T-helper 2 cell treated with Interferon-gamma antibody and Interleukin-4, amounts not matched to agents 100 ng/mL and 5 ng/mL, for 36 hours (primary cell): ENCODE data around the gene ATP6V0D1. TPM values are rescaled to one million over a fixed set of nuclear protein-coding genes. Genes with fewer than 3 reads are reported as not detected.

Experiments
- intact Hi-C: fragments of 100-400 bp; cut with micrococcal nuclease; formaldehyde crosslinking; loops from one replicate; pipeline ENCODE4 v1.15.1; 2023
- total RNA-seq: library from RNA; stranded (reverse); gene quantifications from 2 replicates; pipeline ENCODE4 v1.2.3, GENCODE V29; 2022

Gene ATP6V0D1
- total RNA-seq = 57.2 and 59.6 TPM in 2 replicates

DNA sequence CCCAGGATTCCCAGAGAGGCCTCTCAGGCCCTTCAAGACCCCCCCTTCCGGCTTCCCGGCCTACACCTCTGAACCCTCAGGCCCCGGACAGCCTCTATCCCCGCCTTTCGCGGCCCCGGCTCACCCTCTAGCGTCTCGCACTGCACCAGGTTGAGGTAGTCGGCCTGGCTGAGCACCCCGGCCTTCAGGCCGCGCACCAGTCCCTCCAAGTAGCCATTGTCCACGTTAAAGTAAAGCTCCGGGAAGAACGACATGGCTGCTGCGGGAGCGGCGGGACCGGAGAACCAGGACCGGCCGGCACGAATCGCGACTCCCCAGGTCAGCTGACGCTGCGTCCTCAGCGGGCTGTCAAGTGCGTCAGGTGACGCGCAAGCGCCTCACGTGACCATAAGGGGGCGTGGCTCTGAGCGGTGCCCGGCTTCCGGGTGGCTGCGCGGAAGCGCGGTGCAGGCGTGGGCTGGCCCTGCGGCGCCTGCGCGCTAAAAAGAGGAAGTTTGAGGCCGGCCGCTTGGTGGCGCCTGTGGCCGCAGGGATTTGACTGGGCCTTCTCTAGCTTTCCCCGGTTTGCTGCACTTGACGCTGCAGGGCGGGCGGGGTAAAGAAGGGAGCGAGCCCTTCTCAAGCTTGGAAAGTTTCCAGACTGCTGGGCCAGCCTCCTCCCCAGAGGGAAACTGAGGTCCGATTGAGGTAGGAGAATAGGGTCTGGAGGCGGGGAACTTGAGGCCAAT, at the start of gene ATP6V0D1:
ATP6V0D1 (minus strand) TSS at position 325 of the 728 bp plus-strand sequence; CDS start at position 254, 71 bp downstream.
- intact Hi-C loops = loop anchor here (1.0 to 2.0 kb wide), 5 partner anchors 24 to 454 kb away; partner anchors contain the start of genes ACD, CTCF and PARD6A

DNA sequence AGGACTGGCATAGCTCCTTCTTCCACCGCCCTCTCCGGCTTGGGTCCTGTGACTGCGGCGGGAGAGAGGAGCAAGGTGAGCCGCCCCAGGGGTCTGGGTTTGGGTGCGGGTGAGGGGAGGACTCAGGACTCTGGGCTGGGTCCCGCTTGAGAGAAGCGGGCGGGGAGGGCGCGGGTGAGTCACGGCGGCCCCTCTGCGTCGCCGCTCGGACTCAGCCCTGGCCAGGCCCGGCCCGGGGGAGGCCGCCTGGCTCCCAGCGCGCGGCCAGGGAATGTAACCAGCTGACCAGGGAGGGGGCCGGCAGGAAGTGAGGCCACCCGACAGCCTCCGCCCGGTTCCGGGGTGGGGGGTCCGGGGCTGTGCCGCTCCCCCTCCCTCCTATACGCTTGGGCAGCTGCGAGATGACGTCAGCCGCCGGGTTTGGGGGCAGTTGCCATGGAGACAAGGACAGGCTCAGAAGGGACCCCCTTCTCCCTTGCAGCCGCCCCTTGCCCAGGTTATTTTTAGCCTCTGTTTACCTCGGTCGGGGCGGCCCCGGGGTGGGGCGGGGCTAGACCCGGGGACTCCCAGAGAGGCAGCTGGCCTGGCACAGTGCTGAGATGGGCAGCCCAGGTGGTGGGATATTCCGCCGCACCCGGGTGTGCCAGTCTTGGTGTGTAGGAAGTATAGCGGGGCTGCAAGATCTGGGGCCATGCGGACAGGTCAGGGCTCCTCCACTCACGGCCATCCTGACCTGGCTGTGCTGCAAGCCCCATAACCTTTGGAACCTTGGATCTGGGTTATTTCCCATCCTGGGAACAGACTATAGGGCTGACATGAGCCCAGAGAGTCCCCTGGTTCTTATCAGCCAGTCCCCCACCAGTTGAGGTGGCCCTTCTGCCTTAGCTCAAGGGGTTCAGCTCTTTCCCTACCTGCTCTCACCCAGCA, 49.3 kb upstream of the ATP6V0D1 start:
- intact Hi-C loops = no loop called here

DNA sequence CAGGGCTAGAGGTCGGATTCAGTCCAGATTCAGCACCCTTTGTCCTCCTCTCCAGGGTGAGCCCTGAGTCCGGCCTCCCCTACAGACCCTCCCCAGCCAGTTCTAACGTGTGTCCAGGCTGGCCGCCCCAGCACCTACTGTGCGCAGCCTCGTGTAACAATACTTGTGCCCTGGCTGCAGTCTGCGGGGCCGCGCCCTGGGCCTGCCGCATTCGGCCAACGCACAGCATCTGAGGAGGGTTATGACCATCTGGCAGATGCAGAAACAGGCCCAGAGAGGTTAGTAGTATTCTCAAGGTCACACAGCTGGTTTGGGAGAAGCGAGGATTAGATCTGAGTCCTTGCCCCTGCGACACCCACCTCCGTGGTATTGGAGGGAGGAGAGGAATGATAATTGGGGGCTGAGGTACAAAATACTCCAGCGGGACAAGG, 48.6 kb upstream of the ATP6V0D1 start:
- intact Hi-C loops = no loop called here

DNA sequence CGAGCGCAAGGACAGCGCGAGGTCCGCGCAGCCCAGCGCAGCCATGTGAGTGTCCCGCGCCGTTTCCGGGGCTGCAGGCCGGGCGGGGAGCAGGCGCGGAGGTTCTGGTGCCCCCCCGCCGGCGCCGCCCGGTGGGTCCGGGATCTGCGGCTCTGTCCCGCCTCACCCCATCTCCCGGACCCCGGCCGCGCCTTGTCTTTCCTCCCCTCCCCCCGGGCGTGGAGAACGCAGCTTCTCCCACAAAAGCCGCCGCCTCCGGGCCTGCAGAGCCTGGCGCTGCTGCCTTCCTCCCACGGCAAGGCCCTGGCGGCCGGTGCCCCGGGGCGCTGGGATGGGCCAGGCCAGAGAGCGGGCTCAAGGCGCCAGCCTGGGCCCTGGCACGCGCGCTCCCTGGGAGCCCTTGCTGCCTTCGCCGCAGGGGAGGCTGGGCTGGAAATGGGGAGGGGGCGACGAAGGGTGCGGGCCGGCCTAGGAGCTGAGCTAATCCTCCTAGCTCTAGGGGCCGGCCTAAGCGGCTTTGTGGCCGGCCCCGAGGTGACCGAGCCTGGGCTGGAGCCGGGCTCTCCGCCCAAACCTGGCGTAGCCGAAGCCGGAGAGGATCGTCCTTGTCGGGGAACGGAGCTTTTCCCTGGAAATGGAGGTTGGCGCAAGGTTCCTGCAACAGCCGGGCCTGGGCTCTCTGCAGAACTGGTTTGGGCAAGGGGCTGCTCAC, 48.1 kb upstream of the ATP6V0D1 start:
- intact Hi-C loops = loop anchor here (1.0 kb wide), 1 partner anchor 8 kb away; no protein-coding TSS in a partner anchor

DNA sequence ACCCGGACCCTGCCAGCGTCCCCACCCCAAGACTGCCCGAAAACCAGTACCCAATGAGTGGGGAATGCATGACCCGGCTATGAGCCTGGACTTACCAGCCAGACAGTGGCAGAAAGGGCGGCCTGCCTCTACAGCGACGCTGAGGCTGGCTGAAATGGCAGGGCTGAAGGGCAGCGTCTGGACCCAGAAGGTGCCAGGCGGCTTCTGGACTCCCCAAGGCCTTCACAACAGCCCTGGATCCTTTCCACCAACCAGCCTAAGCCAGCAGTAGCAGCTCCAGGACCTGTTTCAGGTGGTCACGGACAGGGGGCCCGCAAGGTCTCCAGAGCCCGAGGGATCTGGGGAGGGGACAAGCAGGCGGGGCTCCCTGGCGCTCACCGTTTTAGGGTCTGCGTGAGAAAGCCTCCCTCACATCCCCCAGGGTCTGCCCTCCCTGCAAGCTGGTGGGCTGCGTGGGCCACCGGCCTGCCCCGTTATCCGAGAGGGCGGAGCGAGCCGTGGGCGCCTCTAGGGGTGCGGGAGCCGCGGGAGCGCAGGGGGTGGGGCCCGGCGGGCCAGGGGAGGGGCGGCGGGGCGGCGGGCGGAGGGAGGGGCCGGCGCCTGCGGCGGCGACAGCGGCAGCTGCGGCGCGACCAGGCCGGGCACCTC, 47.4 kb upstream of the ATP6V0D1 start, which contains the start of gene RIPOR1:
RIPOR1 (plus strand) TSS at position 608 of the 648 bp plus-strand sequence. CDS start 9,618 bp downstream, outside the sequence.
- intact Hi-C loops = loop anchor here (1.0 kb wide), 1 partner anchor 9 kb away; no protein-coding TSS in a partner anchor

DNA sequence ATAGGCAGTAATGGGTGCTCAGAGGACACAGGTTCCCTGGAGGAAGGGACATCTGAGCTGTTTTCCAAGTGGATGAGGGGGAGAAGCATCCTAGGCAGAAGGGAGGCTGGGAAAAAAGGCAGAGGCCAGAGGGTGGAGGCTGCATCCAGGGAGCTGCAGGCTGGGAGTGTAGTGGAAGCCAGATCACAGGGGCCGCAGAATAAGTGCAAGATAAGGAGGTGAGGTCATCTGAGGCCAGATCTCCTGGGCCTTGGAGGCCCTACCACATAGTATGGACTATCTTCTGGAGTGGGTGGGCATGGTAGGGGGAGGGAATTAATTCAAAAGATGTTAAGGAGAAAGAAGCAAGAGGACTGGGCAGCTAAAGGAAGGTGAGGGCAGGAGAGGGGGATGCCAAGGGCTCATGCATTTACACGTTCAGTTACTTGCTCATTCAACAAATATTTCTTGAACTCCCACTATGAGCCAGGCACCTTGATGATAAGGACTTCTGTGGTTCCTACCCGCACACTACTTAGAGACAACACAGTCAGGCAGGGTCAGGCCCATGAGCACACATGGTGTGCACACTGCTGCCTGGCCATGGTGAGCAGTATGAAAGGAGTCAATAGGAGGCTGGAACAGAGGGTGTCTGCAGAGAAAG, 45.3 kb upstream of the ATP6V0D1 start:
- intact Hi-C loops = no loop called here

DNA sequence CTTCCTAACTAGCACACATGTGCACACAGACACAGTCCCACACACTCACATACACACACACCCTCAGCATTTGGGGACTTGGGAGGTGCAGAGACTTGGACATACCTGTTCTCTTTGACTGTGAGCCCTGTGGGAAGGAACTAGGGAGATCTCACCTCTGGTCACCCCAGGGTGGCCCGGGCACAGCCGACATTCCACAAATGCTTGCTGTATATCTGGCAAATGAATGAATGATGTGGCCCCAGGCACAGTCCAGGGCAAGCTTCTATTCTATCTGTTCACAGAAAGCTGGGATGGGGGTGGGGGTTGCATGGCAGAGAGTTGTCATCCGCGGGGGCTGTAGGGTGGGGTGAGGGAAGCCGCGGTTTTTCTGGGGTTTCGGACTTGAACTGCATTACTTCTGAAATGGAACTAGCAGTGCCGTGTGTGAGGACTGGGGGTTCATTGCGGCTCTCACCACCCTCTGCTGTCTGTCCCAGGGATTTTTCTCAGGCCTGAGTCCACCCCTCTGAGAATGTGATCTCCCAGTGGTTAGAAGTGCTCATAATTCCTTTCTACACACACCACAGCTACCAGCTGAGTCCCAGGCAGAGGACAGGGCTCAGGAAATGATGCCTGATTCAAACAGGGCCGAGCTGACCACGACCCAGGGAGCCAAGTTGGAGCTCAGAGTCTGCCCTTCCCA, 44.4 kb upstream of the ATP6V0D1 start:
- intact Hi-C loops = no loop called here

DNA sequence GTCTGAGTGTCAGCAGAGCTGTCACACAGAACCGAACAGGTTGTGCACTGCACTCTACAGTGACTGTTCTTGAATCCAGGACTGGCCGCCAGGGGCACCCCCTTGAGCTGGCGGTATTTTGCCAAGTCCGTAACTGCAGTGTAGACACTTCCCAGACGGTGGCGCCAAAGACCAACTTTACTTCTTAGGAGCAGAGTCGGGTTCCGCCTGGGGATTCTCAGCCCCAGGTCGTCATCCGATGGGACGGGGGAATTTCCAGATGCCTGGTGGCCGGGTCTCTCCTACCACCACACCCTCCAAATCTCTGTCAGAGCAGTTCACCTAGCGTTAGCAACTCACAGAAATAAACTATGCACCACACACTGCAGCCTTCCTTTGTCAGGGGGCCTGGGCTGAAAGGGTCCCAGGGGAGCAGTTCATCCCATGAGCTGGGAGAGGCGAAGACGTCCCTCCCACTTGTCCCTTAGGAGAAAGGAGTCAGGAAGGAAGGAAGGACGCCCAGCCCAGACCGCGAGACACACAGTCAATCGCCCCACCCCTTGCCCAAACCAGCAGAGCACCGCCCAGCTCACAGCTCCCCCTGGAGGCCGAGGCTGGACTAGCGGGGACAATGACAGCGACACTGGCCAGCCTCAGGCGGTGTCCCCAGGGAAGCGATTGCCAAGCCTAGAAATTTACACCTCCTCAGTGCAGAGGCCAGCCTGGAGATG, 40.3 kb upstream of the ATP6V0D1 start:
- intact Hi-C loops = loop anchor here (1.0 to 2.0 kb wide), 8 partner anchors 17 to 416 kb away; partner anchors contain the start of genes ACD, CTCF, PARD6A and PSMB10

DNA sequence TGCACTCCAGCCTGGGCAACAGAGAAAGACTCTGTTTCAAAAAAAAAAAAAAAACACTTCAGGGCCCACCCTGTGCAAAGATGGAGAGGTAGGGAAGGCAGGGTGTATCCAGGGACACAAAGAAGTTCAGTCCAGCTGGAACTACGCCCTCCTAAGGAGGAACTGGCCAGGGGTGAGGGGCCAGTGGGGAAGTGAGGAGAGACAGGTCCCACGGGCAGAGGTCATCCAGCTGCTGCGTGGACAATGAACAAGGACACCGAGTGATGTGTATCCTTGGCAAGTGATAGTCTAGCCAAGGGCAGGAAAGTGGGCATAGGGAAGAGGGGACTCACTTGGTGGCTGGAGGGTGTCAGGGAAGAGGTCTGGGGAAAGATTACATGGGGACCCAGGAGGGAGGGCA, 38.3 kb upstream of the ATP6V0D1 start:
- intact Hi-C loops = no loop called here

DNA sequence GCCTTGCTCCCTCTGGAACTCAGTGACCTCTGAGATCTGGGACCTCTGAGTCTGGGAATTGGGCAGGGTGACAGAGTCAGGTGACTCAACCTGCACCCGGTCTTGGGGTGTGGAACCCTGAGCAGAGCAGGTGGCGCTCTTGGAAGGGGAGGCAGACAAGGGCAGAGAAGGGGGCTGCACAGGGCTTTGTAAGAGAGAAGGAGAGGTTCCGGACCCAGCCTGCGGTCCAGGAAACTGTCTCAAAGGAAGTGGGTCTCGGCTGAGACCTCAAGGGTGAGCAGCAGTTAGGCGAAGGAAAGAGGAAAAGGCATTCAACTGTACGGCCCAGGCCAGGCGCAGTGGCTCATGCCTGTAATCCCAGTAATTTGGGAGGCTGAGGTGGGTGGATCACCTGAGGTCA, 37.7 kb upstream of the ATP6V0D1 start:
- intact Hi-C loops = no loop called here

DNA sequence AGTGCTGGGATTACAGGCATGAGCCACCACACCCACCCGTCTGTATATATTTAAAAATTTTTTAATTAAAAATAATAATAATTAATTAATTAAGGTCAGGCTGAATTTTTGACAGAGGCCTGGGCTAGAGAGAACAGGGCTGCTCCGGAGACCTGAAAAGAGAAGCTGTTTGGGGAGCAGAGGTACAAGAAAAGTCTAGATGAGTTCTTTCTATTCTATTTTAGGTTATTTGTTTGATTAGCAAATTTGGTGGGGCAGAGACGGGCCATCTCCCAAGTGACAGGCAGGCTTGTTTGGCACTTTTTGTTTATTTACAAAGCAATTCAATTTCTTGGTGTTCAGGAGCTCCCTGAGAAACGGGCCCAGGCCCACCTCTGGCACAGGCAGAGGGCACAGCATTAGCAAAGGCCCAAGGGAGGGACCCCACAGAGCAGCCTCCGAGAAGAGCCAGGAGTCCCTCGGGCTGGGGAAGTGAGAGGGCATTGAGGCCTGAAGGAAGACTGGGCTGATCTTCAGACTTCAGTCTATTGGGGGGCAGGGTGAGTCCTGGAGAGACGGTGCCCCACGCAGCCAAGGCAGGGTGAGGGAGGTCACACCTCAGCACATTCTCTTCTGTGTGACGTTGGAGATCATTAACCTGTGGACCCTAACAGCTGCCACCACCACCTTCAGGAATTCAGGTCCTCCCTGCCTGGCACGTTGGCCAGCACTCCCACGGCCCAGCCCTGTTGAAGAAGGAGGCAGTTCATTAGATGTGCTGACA, 36.9 kb upstream of the ATP6V0D1 start:
- intact Hi-C loops = no loop called here

DNA sequence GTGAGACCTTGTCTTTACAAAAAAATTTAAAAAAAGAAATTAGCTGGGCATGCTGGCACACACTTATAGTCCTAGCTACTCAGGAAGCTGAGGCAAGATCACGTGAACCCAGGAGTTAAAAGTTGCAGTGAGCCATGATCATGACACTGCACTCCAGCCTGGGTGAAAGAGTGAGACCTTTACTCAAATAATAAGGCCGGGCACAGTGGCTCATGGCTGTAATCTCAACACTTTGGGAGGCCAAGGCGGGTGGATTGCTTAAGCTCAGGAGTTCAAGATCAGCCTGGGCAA, 36.1 kb upstream of the ATP6V0D1 start:
- intact Hi-C loops = no loop called here

DNA sequence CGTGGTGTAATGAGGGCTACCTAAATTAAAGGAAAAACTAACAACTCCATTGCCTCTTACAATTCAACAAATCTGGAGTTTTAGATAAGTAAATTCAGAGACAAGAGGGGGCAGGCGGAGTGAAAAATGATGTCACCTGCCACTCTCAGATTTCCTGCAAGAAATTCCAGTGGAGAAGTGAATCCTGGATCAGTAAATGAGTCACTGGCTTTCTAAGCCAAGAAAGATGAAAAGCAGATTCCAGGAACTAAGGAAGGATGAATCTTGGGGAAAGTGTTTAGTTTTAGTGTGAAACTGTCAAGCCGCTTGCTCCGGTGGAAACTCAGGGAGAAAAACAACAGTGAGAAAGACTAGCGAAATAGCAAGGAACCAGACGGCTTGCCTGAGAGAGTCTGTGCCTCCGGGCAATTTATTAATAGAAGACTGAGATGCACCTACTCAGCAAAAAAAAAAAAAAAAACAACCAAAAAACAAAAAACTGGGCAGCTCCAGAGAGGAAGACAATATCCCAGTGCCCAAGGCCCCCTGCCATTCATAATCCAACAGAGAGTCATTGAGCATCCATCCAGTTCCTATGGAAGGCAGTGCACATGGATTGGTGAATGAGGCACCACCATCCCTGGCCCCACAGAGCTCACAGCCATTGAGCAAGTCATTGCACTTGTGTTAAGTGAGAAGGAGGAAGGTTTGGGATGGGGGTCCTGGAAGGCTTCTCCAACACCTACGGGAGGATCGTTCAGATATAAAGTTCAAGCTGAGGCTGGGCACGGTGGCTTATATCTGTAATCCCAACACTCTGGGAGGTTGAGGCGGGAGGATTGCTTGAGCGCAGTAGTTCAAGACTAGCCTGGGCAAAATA, 35.6 kb upstream of the ATP6V0D1 start:
- intact Hi-C loops = no loop called here

DNA sequence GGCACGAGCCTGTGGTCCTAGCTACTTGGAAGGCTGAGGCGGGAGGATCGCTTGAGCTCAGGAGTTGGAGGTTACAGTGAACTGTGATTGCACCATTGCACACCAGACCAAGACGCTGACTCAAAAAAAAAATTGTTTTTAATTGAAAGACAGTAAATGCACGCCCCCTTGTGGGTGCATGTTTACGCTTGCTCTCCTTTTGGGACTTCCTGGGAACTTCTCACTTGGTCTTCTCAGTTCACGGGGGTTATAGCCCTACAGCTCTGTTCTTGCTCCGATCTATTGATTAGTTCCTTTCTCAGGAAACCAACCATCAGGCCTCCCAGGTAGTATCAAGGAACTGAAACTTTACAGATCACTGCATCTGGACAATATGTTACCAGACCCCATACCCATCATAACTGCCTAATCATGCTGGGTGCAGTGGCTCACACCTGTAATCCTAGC, 33.4 kb upstream of the ATP6V0D1 start:
- intact Hi-C loops = loop anchor here (1.0 kb wide), 2 partner anchors 20 to 33 kb away; partner anchors contain the start of gene ATP6V0D1

DNA sequence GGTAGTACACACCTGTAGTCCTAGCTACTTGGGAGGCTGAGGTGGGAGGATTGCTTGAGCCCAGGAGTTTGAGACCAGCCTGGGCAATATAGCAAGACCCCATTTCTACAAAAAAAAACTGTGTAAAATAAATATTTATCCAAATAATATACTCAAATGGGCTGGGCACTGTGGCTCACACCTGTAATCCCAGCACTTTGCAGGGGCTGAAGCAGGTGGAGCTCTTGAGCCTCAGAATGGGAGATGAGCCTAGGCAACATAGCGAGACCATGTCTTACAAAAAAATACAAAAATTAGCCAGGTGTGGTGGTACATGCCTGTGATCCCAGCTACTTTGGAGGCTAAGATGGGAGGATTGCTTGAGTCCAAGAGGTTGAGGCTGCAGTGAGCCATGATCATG, 32.9 kb upstream of the ATP6V0D1 start:
- intact Hi-C loops = loop anchor here (1.0 kb wide), 2 partner anchors 20 to 33 kb away; partner anchors contain the start of gene ATP6V0D1

DNA sequence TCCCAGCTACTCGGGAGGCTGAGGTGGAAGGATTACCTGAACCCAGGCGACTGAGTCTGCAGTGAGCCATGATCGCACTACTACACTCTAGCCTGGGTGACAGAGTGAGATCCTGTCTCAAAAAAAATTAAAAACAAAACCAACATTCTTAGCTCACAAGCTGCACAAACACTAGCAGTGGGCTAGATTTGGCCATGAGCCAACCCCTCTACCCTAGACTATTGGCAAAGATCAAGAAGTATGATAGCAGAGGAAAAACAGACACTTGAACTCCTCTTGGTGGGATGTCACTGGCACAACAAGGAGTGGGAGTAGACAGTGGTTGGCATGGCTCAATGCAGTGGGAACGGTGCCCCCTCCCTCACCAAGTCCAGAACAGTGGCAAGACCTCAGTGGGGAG, 28.1 kb upstream of the ATP6V0D1 start:
- intact Hi-C loops = no loop called here

DNA sequence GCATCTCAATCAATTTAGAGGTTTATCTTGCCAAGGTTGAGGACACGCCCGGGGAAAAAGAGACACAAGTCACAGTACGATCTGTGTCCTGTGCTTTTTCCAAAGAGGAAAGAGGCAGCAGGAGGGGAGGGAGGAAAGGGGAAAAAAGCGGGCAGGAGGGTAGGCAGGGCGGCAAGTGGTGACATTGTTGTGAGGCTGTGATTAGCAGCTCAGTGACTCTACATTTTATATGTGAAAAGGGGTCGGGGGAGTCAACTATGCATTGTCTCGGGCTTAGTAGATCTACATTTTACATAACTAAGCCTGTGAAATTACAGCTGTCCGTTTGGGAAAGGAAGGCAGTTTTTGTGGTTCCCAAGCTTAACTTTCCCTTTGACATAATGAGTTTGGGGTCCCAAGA, 25.5 kb upstream of the ATP6V0D1 start:
- intact Hi-C loops = no loop called here
